Measurements from ENCODE around the gene EML3. TPM values are rescaled to one million over a fixed set of nuclear protein-coding genes. Genes with fewer than 3 reads are reported as not detected.
"Not testable (repeated sequence)": the region's sequence is repeated elsewhere in the genome, so short reads cannot be mapped to it uniquely, and the experiment has no call there.

The EML3 gene, protein sequence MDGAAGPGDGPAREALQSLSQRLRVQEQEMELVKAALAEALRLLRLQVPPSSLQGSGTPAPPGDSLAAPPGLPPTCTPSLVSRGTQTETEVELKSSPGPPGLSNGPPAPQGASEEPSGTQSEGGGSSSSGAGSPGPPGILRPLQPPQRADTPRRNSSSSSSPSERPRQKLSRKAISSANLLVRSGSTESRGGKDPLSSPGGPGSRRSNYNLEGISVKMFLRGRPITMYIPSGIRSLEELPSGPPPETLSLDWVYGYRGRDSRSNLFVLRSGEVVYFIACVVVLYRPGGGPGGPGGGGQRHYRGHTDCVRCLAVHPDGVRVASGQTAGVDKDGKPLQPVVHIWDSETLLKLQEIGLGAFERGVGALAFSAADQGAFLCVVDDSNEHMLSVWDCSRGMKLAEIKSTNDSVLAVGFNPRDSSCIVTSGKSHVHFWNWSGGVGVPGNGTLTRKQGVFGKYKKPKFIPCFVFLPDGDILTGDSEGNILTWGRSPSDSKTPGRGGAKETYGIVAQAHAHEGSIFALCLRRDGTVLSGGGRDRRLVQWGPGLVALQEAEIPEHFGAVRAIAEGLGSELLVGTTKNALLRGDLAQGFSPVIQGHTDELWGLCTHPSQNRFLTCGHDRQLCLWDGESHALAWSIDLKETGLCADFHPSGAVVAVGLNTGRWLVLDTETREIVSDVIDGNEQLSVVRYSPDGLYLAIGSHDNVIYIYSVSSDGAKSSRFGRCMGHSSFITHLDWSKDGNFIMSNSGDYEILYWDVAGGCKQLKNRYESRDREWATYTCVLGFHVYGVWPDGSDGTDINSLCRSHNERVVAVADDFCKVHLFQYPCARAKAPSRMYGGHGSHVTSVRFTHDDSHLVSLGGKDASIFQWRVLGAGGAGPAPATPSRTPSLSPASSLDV
- total RNA-seq, result 4.5 TPM

DNA sequence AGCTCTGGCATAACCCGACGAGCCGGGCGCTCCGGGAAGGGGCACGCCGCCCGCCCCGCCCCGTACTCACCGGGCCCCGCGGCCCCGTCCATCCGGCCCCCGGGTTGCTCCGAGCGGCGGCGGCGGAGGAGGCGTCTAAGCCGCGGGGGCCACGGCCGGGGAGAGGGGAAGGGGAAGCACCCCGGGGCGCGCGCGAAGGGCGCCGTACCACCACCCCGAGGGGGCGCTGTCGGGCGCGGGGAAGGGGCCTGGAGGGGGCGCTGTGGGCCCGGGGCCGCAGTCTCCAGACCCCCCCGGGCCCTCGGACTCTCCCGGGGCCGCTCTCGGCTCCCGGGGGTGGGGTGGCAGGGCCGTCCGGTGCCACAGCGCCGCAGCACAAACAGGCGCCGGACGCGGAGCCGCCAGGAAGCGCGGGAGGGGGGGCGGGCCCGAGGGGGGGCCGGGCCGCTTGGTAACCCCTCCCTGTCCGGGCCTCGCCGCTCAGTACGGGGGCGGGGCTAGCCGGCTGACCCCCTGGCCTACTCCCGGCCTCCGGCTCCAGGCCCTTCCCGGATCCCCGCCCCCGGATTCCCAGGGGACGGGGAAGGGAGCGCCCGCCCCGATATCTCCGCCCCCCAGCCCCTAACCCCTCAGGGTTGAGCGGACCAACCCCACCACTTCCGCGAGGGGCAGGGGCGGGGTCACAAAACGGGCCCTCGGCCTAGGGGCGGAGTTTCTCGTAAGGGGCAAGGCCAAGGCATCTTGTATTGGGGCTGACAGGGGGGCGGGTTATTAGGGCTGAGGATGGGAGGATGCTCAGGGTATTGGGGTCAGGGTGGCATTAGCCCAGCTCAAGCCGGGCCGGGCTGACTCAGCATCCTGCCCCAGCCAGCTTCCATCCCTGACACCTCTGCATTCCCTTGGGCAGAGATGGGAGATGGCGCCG is at the start of gene EML3, which contains the start of gene ROM1:
Gene EML3 (minus strand): TSS at position 410 of the 925 bp plus-strand sequence. CDS start 318 bp downstream, at position 92.
Gene ROM1 (plus strand): TSS at position 892 of the 925 bp plus-strand sequence. CDS start 25 bp downstream, at position 917.
- DNase-seq, result peak; percentile 85

DNA sequence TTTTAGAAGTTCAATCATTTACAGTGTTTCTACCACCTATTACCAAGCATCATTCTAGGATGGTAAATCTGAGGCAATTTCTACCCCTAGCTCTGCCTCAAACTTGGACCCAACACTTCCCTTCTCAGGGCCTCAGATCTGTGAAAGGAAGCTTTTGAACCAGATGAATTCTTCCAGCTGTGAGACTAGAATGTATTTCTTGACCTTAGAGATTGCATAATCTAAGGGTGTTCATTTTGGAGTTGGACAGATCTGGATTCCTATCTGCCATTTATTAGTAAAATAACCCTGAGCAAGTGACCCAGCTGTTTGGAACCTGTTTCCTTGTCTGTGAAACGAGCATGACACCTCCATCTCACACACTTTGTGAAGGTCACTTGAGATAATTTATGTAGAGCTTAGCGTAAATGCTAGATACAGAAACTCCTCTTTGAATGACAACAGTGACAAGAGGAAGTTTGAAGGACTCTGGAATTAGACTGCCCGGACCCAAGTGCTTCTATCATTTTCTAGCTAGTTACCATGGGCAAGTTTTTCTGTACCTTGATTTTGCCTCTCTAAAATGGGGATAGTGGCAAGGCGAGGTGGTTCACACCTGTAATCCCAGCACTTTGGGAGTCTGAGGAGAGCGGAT is 44.3 kb upstream of the EML3 start:
- no peak for DNase-seq

DNA sequence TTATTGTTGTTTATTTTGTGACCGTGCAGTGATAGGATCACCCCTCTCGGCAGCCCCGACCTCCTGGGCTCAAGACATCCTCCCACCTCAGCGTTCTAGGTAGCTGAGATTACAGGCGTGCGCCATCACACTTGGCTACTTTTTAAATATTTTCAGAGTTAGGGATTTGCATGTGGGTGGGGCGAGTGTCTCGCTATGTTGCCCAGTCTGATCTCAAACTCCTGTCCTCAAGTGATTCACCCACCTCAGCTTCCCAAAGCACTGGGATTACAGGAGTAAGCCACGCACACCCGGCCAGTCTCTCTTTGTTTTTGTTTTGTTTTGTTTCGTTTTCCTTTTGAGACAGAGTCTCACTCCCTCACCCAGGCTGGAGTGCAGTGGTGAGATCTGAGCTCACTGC is 41.7 kb upstream of the EML3 start:
- DNase-seq, result no peak

DNA sequence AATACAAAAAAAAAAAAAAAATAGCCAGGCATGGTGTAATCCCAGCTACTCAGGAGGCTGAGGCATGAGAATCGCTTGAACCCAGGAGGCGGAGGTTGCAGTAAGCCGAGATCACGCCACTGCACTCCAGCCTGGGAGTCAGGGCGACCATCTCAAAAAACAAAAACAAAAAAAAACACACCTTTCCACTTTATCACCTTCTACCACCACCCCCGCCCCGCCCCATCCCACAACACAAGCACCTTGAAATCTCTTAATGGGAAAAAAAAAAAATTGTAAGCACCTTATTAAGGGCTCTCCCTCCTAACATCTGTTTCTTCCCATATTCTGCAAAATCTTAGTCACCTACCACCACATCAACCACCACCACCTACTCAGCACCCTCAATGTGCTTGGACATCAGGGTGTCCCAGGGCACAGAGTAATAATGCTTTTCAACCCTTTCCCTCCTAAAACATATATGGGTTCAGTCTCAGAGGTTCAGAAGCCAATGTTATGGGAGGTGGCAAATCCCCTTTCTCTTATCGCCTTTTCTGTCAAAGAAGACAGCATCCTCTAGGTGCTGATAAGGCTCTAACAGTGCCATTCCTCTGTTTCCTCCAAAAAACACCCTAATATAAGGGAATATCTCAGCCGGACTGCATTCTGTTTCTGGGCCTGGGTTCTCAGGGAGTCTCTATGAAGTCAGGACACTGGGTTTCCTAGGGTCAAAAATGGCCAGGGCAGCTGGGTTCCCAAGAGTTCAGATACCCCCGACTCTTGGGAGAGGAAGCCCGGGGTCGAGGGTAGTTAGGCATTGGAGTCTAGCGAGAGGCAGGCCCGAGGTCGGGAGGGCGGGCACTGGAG is 39.8 kb upstream of the EML3 start:
- DNase-seq, result no peak

DNA sequence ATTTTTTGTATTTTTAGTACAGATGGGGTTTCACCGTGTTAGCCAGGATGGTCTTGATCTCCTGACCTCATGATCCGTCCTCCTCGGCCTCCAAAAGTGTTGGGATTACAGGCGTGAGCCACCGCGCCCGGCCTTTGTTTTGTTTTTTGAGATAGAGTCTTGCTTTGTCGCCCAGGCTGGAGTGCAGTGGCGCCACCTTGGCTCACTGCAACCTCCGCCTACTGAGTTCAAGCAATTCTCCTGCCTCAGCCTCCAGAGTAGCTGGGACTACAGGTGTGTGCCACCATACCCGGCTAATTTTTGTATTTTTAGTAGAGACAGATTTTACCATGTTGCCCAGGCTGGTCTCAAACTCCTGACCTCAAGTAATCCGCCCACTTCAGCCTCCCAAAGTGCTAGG is 37.7 kb upstream of the EML3 start:
- not testable (repeated sequence) for DNase-seq

DNA sequence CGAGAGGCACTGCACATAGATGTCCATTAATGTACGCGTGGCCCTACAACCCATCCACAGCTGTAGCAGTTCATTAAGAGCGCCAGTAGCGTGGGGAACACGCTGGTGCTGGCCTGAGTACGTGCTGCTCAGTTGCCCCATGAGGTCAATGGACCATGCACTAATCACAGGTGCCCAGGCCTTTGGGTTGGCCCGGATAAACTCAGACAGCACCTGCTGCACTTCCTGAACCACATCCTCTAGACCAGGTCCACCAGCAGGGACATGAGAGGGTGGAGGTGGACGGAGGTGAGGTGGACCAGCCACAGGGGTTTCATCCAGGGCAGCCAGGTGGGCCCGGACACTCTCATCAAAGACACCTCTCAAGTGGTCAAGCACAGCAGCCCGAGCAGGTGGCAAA is 36.9 kb upstream of the EML3 start:
- no peak for DNase-seq

DNA sequence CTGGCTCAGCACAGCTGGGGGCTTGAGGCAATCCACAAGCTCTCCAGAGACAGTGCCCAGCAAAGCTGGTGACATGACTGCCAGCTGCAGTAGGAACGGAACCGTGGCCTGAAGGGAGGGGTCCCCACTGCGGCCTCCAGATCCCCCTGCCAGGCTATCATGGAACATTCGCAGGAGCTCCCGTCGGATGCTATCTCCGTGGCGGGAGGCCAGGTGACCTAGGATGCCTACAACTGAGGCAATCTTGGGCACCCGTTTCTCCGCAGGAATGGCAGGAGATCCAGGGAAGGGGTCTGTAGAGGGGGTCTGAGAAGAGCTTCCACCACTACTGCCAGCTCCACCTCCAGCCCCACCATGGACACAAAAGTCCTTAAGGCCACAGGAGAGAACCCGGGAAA is 36.4 kb upstream of the EML3 start:
- DNase-seq, result no peak

DNA sequence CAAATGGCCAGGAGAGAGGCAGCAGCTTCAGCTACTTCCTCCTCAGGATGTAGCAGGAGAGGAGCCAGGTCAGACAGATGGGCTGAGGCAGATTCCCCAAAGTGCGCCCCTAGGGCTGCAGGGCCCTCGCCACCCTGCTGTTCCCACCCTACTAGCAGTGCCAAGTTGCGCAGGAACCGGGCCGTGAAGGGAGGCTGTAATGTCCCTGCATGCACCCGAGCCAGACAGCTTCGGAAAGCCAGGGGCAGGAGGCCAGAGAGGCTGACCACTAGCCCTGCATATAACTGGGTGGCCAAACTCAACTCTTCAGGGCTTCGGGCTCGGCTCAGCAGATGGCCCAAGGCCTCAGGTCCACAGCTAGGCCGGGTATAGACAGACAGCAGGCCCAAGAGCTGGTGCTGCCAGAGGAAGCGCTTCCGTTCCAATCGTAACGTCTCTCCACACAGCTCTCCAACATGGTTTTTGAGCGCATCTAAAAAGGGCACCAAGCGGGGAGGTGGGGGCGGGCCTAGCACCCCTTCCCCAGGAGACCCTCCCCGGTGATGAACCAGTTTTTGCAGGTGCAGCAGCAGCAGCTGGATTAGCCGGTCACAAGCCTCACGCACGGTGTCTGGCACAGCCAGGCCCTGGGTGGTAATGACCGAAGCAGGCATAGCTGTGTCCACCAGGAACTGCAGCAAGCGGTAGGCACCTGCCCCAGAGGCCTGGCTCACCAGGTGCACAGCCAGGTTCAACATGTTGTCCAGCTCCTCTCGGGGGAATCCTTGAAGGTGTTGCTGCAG is 35.8 kb upstream of the EML3 start:
- no peak for DNase-seq

DNA sequence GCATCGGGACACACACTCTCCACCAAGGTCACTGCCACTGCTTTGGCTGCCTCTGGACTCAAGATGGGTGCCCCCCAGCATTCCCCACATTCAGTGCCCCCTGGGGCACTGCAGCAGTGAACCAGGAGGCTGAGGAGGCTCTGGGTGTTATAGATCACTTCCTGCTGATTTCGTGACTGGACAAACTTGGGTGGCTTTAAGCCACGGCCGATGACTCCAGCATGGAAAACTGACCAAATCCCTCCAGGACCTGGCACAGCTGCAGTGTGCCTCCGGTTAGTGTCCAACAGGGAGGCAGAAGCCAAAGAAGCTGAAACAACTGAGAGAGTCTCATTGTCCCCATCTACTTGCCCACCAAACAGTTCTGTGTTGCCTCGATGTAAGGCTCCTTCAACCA is 35.0 kb upstream of the EML3 start:
- no peak for DNase-seq

DNA sequence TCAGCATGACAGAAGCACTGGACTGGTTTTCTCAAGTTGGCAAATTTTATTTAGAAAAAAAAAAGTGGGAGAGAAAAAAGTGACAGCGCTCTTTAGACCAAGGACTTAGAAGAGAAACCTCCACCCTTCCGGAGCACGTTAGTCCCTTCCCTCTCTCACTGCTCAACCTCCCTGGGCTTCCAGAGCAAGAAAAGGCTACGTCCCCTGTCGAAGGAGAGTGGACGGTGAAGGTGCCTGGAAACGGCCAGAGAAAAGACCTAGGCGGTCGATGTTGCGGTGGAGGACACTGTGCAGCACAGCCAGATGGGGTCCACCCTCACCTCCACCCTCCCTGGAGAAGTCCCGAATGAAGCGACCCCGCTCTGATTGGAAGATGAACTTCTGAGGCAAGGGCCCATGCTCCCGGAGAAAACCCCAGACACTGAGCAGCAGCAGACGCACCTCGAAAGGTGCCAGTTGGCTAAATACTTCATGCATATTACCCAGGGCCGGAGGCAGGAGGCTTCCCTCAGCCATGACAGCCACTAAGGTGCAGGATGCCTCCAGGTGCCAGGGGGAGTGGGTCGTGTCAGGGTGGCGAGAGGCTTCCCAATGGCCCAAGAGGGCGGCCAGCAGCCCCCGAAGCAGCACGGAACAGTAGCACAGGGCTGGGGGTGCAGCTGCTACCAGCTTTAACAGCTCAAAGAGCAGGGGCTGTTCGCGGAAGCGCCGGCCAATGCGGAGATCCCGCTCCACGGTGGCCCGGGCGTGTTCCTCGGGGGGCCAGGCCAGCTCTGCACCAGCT is 34.4 kb upstream of the EML3 start:
- DNase-seq, result no peak

DNA sequence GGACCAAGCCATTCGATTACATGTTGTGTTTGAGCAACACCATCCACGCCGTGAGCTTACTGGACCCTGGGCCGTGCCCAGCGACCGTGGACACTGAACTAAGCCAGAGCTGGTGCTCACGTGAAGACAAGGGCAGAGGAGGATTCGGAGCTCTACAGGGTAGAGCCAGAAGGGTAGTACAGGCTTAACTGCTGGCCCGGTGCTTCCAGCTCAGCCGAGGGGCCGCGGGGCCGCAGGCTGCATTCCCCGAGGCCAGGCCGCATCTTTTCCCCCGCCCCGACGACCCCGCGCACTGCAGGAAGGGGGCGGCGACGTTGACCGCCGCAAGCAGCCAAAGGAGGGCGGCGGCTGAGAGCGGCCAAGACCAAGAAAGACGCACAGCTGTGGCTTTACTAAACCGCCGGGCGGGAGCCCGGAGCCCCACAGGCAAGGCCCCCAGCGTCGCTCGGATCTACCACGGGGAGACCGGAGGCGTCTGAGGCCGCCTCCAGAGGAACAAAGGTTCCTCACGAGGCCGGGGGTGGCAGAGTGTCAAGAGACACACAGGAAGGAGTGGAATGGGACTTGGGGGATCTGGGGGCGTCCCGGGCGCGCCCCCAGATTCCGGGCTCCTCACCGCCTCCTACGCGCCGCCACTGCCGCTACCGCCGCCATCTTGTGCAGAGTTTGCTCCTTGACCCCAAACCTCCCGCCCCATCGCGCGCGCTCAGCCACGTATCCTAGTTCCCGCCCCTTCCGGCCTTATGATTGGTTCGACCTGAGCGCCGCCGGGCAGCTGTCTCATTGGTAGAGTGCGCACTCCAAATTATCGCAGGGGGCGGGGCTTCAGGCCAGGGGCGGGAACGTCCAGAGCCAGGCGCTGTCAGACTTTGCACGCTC is 33.6 kb upstream of the EML3 start, which contains the start of gene GANAB:
Gene GANAB (minus strand): TSS at position 668 of the 879 bp plus-strand sequence. CDS start 14 bp downstream, at position 654.
- peak; percentile 98 for DNase-seq

DNA sequence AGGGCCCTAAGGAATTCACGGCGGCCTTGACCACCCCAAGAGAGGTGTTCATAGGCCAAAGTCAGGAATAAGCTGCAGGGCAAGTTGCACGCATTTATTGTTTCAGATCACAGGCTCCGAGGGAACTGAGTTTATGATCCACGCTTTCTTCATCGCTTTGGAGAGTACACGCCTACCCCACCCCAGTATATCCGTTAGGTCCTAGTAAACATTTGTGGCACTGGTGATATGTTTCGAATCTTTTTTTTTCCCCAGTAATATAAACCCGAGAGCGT is 33.0 kb upstream of the EML3 start:
- no peak for DNase-seq

DNA sequence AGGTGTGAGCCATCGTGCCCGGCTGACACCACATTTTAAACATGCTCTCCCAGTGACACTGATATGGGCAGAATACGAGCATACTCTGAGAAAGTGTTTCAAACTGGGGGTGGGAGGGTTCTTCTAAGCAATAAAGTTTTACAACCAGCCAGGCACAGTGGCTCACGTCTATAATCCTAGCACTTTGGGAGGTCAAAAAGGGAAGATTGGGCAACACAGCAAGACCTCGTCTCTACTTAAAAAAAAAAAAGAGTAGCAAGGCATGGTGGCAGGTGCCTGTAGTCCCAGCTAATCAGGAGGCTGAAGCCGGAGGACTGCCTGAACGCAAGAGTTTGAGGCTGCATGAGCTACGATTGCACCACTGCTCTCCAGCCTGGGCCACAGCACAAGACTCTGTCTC is 31.6 kb upstream of the EML3 start:
- no peak for DNase-seq

DNA sequence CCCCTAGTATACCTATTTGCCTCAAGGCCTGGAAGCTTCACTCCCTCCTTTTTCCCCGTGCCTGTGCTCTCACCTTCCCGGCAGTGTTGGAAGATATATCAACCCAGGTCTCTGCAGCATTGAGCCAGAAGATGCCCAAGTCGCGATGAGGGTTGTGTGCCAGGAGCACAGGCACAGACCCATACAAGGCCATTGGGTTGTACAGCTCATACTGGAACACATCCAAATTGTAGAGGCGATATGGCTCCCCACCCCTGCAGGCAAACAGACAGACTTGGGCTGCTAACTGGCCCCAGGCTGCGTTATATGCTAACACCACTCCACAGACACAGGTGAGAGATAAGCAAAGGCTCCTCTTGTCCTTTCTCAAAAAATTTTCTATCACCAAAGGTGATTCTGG is 19.9 kb upstream of the EML3 start:
- no peak for DNase-seq

DNA sequence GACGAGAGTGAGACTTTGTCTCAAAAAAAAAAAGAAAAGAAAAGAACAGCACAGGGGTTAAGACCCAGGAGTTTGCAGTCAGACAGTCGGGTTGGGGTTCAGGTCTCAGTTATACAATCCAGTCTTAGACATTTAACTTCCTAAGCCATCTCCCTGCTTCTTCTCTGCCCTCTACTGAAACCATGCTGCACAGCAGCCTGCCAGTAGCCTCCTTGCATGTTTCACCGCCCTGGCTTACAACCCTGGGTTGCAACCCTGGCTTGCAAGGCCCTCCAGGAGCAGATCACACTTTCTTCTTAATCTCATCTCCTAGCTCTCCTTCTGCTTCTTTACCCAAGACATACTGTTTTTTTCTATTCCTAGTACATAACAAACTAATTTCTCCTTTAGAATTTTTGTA is 15.1 kb upstream of the EML3 start:
- DNase-seq, result no peak

DNA sequence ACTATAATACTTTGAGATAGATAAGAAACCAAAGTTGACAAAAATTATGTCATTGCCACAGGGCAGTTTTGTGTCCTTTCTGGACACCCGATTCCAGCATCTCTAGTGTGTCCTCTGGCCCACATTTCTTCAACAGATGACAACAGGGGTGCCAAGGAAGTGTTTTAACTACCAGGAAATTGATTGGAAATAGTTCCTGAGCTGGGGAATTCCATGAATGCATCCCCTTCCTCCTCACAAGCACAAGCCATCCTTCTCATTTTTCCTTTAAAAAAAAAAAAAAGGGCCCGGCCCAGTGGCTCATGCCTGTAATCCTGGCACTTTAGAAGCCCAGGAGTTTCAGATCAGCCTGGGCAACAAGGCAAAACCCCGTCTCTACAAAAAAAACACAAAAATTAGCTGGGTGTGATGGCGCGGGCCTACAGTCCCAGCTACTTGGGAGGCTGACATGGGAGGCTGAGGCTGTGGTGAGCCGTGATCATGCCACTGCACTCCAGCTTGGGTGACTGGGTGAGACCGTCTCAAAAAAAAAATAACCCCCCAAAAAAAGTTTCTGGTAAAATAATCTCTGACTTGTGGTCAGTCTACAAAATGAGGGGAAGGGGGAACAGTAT is 10.0 kb upstream of the EML3 start:
- no peak for DNase-seq

Measured in occipital lobe (tissue), 2 donors.